Peyer's patch (tissue), 4 donors: Measurements from ENCODE around the gene ITPKB. TPM values are rescaled to one million over a fixed set of nuclear protein-coding genes. Genes with fewer than 3 reads are reported as not detected.
"Not testable (repeated sequence)": the region's sequence is repeated elsewhere in the genome, so short reads cannot be mapped to it uniquely, and the experiment has no call there.

Source experiments
- DNase-seq, 3 donors: peaks; one replicate each; pipeline ENCODE4 v3.0.0-alpha.2; 2017 to 2019
- H3K27ac ChIP-seq, 4 donors: fragments of 200-600 bp; sonication (generic); one replicate each; pipeline ENCODE4 v1.5.1; 2016 to 2019
- H3K27me3 ChIP-seq, 2 donors: fragments of 200-600 bp; sonication (generic); one replicate each; pipeline ENCODE4 v1.5.1; 2019
- H3K36me3 ChIP-seq, 3 donors: fragments of 200-600 bp; sonication (generic); one replicate each; pipeline ENCODE4 v1.5.1; 2016 to 2019
- H3K4me1 ChIP-seq, 4 donors: fragments of 200-600 bp; sonication (generic); one replicate each; pipeline ENCODE4 v1.5.1; 2016 to 2019
- H3K4me3 ChIP-seq, 4 donors: fragments of 200-600 bp; sonication (generic); 1 replicate in 3 of 4; 2 replicates in 1 of 4; pipeline ENCODE4 v1.5.1; 2016 to 2019; ENCODE audit warnings: mild to moderate bottlenecking in 1 of 4
- H3K9me3 ChIP-seq, 4 donors: fragments of 200-600 bp; sonication (generic); one replicate each; pipeline ENCODE4 v1.5.1; 2016 to 2019; ENCODE audit warnings: mild to moderate bottlenecking in 1 of 4
- POLR2A ChIP-seq, 2 donors: fragments of 450-650 bp; IDR thresholded peaks; one replicate each; pipeline ENCODE4 v1.5.1; 2017; ENCODE audit warnings: antibody characterized with exemption in 2 of 2, mild to moderate bottlenecking in 2 of 2, moderate library complexity in 2 of 2
- total RNA-seq, 4 donors: library from RNA; depleted of rRNA; stranded (reverse); fragments of >200 nt; gene quantifications; one replicate each; pipeline ENCODE4 v1.1.0, GENCODE V29; 2016
- TF ChIP-seq, protein P1 (sequence below), 6 experiments: fragments of 450-650 bp in 4 of 6; fragments of 200-600 bp in 2 of 6; sonication (generic) in 1 of 6; IDR thresholded peaks; one replicate each; pipeline ENCODE4 v1.5.1; 2017 to 2019; ENCODE audit warnings: antibody characterized with exemption in 6 of 6, mild to moderate bottlenecking in 3 of 6, moderate library complexity in 1 of 6

The ITPKB gene
- total RNA-seq, 4 donors from 2014 or later, result 9.5 to 36.3 (median 23.0) TPM

DNA sequence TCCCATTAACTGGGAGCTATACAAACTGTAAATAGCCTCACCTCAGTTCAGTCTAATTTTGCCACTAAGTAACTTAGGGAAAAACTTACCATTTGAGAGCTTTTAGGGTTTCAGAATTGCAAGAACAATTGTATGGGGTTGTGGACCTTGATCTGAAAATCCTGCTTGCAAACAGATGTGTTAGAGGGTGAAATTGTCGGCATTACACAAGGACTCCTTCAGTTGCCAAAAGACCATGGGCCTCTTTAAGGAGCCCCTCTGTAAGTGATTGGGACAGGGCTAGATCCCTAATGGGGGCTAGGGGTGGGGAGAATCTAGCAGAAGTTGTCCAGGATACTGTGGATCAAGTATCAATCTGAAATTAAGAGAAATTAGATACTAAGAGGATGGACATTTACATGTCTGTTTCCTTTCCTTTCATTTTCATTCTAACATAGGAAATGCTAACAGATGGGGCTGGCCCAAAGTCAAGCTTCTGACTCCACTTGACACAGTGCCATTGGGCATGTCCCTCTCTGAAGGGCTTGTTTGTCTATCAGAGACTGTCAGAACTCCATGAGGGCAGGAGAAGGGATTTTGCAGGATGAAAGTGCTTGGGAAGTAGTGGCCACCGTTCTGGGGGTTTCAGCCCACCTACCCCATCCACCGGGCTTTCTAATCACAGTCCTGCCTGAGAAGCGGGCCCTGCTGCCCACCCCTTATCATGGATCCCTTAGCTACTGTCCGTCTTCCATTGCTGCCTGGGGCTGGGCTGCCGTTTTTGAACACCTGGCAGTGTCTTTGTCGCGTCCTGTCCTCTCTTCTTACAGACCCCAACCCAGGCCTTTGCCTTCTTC is 135.8 kb downstream of the ITPKB start:
- peak overlapping the region in 3 of 4 donors; percentile 11 to 68 (median 66) for H3K27ac ChIP-seq
- peaks cover 0 to 8% (median 0%) of the 10 kb centered on the region in 4 donors for H3K4me1 ChIP-seq
- no peak overlapping the region for H3K4me3 ChIP-seq
- peak in 2 of 3 donors; percentile 20 to 65 for DNase-seq
- H3K36me3 ChIP-seq, result no peaks in the 10 kb centered on the region
- no peaks in the 10 kb centered on the region for H3K27me3 ChIP-seq
- TF ChIP-seq POLR2A (IDR thresholded peaks at IDR 0.05), result no peak
- TF ChIP-seq, protein P1, sequence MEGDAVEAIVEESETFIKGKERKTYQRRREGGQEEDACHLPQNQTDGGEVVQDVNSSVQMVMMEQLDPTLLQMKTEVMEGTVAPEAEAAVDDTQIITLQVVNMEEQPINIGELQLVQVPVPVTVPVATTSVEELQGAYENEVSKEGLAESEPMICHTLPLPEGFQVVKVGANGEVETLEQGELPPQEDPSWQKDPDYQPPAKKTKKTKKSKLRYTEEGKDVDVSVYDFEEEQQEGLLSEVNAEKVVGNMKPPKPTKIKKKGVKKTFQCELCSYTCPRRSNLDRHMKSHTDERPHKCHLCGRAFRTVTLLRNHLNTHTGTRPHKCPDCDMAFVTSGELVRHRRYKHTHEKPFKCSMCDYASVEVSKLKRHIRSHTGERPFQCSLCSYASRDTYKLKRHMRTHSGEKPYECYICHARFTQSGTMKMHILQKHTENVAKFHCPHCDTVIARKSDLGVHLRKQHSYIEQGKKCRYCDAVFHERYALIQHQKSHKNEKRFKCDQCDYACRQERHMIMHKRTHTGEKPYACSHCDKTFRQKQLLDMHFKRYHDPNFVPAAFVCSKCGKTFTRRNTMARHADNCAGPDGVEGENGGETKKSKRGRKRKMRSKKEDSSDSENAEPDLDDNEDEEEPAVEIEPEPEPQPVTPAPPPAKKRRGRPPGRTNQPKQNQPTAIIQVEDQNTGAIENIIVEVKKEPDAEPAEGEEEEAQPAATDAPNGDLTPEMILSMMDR (IDR thresholded peaks at IDR 0.05), result no peak
- H3K9me3 ChIP-seq, result no peaks in the 10 kb centered on the region

DNA sequence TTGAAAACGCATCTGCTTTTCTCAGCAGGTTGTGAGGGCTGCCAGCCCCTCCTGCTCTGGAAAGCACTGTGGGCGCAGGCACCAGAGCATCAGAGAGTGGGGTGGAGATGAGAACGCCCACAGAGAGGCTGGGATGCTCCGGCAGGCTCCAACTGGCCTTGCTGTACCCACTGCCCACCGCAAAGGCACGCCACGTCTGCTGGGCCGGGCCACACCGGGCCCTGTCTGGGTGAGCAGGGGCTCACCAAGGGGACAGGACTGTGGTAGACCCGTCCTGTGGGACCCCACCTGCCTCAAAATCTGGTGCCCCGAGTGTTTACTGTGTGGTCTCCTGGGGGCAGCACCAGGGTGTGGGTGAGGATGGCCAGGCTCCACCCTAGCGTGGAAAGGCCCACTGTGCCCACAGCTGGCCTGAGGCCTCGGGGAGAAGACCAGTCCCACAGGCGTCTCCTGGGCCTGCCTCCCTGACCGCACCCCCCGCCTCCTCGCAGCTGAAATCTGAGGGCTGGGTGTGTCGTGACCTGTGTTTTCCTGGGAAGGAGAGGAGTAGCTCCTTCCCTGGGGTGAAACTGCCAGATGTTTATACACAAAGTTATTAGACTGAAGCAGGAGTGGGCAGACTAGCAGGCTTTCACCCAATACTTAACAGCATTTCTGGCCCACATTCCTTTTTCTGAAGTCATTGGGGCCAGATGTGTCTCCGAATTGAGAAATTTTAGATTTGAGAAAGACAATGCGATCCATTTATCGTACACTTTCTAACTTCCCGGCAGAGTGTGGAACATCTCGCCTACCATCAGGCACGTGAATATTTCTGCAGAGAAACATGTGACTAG is 136.7 kb downstream of the ITPKB start:
- peak overlapping the region; percentile 44 to 68 (median 58) for H3K27ac ChIP-seq
- H3K9me3 ChIP-seq, result no peaks in the 10 kb centered on the region
- peak in 2 of 3 donors; percentile 51 to 52 for DNase-seq
- no peak overlapping the region for H3K4me3 ChIP-seq
- TF ChIP-seq, protein P1 (IDR thresholded peaks at IDR 0.05), result no peak
- no peak for TF ChIP-seq POLR2A (IDR thresholded peaks at IDR 0.05)
- peaks cover 0 to 8% (median 0%) of the 10 kb centered on the region in 4 donors for H3K4me1 ChIP-seq
- H3K27me3 ChIP-seq, result no peaks in the 10 kb centered on the region
- no peaks in the 10 kb centered on the region for H3K36me3 ChIP-seq

DNA sequence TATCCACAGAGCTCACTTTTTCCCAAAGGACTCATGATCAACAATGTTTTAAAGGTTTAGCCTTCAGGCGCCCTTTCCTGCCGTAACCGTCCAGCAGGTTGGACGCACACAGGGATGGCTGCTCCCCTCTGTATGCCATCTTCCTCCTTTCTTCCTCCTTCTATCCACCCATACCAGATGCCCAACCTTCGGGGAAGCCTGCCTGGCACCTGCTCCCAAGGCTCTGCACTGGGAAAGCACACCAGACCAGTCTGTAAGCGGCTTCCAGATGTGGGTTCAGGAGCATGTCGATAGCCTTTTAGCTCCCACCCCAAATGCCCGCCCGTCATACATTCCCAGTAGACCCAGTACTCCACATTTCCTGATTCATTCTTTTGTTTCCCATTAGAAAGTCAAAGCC is 137.6 kb downstream of the ITPKB start:
- H3K4me1 ChIP-seq, result peaks cover 0 to 8% (median 0%) of the 10 kb centered on the region in 4 donors
- DNase-seq, result peak in 1 of 3 donors; percentile 15
- TF ChIP-seq, protein P1 (IDR thresholded peaks at IDR 0.05), result no peak
- no peak for TF ChIP-seq POLR2A (IDR thresholded peaks at IDR 0.05)
- H3K9me3 ChIP-seq, result no peaks in the 10 kb centered on the region
- no peak overlapping the region for H3K4me3 ChIP-seq
- no peaks in the 10 kb centered on the region for H3K27me3 ChIP-seq
- H3K36me3 ChIP-seq, result no peaks in the 10 kb centered on the region
- H3K27ac ChIP-seq, result peak overlapping the region in 1 of 4 donors; percentile 49

DNA sequence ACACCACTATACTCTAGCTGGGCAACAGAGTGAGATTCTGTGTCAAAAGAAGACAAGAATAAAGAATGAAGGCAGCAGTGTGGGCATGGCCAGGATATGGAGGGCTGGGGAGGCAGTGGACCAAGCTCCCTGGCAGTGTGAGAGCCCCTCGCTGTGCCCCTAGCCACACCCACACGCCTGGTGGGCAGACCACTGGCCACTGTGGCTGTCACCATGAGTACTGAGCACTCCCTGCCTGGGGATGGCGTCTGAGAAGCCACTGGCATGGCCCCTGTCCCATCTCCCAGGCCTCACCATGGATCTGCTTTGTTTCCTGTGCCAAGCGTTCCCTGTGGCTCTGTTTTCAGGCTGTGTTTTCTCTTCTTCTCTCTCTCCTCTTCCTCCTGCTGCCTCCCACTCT is 138.8 kb downstream of the ITPKB start:
- no peak for TF ChIP-seq POLR2A (IDR thresholded peaks at IDR 0.05)
- TF ChIP-seq, protein P1 (IDR thresholded peaks at IDR 0.05), result no peak

DNA sequence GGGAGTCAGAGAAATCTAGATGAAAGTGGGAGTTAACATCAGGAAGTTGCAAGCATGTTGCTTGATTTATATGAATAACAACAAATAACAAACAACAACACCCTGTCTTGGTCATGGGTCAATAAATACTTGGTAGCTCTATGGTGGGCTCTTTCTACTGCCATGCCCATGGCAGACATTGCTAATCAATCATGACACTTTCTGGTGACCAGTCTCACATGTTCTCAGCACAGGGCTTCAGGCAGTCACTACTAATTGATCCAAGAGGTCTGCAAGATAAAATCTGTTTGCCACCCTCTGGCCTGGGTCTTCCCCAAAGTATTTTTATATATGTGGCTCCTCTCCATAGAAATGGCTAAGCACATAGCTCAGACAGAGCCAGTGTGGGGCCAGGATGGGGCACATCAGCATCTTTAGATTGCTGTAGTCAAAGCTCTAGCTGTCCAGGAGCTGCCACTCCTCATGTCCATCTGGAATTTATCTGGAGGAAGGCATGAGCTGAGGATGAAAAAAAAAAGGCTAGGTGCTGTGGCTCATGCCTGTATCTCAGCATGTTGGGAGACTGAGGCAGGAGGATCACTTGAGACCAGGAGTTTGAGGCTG is 139.3 kb downstream of the ITPKB start:
- H3K9me3 ChIP-seq, result no peaks in the 10 kb centered on the region
- peaks cover 0 to 8% (median 0%) of the 10 kb centered on the region in 4 donors for H3K4me1 ChIP-seq
- H3K4me3 ChIP-seq, result no peak overlapping the region
- peak in 1 of 3 donors; percentile 0 for DNase-seq
- no peaks in the 10 kb centered on the region for H3K36me3 ChIP-seq
- H3K27me3 ChIP-seq, result no peaks in the 10 kb centered on the region
- no peak overlapping the region for H3K27ac ChIP-seq
- no peak for TF ChIP-seq POLR2A (IDR thresholded peaks at IDR 0.05)
- TF ChIP-seq, protein P1 (IDR thresholded peaks at IDR 0.05), result no peak

More for the DNA sequence above, 138.8 kb downstream of the ITPKB start:
- DNase-seq, result peak in 1 of 3 donors; percentile 16
- H3K4me1 ChIP-seq, result peaks cover 0 to 8% (median 0%) of the 10 kb centered on the region in 4 donors
- H3K9me3 ChIP-seq, result no peaks in the 10 kb centered on the region
- H3K4me3 ChIP-seq, result no peak overlapping the region
- H3K27me3 ChIP-seq, result no peaks in the 10 kb centered on the region
- no peak overlapping the region for H3K27ac ChIP-seq
- H3K36me3 ChIP-seq, result no peaks in the 10 kb centered on the region

DNA sequence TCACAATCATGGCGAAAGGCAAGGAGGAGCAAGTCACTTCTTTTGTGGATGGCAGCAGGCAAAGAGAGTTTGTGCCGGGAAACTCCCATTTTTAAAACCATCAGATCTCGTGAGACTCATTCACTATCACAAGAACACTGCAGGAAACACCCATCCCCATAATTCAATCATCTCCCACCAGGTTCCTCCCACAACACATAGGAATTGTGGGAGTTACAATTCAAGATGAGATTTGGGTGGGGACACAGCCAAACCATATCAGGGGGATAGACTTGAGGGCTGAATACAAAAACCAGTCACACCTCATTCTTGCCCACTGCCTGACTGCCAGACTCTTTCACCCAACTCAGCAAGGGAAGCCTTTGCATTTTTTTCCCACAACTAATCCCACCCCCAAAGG is 140.1 kb downstream of the ITPKB start:
- not testable (repeated sequence) for H3K4me1 ChIP-seq, H3K4me3 ChIP-seq, H3K27me3 ChIP-seq, H3K9me3 ChIP-seq, H3K27ac ChIP-seq, H3K36me3 ChIP-seq
- peak in 1 of 3 donors; percentile 1 for DNase-seq
